AG08395 (cell line): ENCODE measurements around the gene HOXC13.
A peak's percentile ranks its signal among the peaks of the same experiment; 100 is the strongest.

Experiments
- DNase-seq: peaks from one replicate; pipeline ENCODE4 v3.0.0; 2012; ENCODE audit warnings: mixed read lengths, low spot score

Gene HOXC13

DNA sequence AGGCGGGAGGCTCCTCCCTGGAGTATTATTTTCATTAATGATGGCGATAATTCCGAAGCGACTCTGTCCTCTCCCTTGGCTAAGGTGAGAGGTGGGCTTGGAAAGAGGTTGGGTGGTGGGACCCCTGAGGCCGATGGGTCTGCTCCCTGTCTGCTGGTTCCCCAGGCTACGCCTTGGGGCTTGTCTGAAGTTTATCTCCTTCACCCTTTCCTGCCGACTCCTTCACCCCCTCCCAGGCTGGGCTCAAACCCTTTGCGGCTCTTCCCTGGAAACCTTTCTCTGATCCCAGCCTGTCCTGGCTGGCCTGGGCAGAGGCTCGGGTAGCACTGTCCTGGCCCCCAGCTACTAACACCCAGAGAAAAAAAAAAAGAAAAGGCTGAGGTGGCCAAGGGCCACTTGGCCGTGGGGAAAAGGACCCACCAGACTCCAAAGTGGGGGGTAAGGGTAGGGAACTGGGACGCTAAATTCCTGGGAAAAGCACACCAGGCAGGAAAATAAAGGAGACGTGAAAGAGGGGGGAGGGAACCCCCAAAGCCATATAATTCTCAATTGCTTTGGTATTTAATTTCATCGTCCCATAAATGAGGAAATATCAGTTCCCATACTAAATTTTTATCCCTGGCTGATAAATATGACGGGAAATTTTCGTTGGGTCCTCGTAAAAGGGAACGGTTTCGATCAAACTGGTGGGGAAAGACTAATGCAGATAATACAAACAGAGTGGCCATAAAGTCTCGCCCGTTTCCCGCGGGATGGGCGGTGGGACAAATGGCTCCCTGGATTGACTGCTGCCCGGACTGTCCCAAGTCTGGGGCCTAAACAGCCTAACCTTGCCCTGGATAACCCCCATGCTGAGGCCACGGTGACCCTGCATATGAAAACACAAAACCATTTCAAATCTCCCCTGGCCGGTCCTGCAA is 44.3 kb downstream of the HOXC13 start:
- no peak for DNase-seq

DNA sequence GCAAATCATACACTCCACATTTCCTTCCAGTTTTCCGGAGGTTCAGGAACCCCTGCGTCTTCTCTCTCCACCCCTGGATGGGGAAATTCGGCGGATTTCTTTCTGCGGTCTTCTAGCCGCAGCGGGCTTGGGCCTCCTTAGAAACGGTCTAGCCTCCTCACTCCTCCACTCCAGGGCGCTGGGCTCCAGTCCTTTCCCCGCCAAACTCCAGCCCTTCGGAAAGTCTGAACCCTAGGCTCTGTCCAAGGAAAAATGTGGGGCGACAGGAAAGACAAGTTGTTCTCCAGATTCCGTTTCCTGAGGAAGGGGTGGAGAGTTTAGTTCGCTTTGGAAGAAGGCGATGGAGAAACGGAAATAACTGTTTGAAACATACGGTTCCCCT is 44.9 kb downstream of the HOXC13 start:
- DNase-seq: no peak

DNA sequence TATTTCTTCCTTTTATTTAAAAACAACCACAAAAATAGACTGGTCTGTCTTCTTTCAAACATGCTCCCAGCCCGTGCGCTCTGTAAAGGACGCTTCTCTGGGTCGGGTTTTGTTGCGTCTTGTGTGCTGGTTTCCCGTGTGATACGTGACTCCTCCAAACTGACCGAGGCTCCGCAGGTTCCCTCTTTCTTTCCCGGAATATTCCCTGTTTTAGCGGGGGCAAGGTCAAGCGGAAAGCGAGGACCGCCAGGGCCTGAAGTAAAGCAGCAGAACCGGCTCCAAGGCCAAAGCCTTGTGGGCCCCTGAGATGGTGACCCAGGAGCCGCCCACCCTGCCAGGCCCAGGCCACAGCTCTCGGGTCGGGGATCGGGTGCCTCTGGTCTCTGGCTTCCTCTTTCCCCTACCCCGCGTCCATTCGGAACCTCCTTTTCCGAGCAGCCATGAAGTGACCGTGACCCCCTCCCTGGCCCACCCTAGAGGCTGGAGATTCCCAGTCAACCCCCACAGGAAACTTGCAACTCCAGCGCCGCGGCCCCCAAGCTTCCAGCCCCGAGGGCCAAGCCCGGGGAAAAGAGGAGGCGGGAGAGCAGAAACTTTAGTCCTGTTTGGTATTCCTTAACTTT is 45.4 kb downstream of the HOXC13 start:
- DNase-seq: no peak

DNA sequence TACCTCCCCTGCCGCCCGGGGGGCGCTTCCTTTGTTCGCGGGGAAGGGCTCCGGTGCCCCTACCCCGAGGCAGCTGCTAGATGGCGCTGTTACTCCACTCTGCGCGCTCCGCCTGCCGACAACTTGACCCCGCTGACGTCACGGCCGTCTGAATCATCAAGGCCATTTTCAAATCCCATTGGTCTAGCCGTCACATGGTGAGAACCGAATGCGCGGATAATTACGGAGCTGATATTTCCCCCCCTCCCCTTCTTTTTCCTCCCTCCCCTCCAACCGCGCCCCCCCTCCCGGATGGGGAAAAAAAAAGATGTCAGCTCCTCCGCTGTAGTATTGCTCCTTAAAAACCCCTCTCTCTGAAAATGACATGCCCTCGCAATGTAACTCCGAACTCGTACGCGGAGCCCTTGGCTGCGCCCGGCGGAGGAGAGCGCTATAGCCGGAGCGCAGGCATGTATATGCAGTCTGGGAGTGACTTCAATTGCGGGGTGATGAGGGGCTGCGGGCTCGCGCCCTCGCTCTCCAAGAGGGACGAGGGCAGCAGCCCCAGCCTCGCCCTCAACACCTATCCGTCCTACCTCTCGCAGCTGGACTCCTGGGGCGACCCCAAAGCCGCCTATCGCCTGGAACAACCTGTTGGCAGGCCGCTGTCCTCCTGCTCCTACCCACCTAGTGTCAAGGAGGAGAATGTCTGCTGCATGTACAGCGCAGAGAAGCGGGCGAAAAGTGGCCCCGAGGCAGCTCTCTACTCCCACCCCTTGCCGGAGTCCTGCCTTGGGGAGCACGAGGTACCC is 46.5 kb downstream of the HOXC13 start, which contains the start of gene HOXC10:
TSS of gene HOXC10 (plus strand) at position 246 of the 791 bp plus-strand sequence. CDS start at position 360, 114 bp downstream.
- DNase-seq: peak; percentile 92

DNA sequence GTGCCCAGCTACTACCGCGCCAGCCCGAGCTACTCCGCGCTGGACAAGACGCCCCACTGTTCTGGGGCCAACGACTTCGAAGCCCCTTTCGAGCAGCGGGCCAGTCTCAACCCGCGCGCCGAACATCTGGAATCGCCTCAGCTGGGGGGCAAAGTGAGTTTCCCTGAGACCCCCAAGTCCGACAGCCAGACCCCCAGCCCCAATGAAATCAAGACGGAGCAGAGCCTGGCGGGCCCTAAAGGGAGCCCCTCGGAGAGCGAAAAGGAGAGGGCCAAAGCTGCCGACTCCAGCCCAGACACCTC is 47.0 kb downstream of the HOXC13 start:
- DNase-seq: no peak

DNA sequence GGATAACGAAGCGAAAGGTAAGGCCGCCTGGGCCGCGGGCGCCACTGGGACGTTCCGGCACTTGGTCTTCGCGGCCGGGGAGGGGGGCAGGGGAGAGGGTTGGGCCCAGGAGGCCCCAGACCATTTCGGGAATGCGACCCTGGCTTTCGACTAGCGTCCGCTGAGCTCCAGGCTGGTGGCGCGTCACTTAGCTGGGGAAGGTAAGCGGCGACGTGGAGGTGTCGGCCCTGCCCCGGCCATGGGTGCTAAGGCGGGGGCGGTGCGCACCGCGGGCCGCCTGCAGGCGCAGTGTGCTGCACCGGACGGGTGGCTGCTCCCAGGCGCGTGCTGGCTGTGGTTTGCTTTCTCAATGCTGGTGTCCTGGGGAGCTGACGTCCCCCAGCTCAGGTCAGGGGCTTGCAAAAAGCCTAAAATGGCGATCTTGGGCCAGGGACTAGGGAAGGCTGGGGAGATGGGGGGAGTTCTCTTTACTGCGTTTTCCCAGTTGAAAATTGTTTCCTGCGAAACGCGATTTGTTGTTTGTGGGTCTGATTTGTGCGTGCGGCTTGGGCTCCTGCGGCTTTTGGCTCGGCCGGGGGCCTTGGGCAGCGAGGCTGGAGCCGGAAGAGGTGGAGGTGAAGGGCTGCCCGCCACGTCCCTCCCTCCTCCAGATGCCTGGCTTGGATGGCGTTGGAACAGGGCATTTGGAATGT is 47.5 kb downstream of the HOXC13 start:
- peak; percentile 47 for DNase-seq

DNA sequence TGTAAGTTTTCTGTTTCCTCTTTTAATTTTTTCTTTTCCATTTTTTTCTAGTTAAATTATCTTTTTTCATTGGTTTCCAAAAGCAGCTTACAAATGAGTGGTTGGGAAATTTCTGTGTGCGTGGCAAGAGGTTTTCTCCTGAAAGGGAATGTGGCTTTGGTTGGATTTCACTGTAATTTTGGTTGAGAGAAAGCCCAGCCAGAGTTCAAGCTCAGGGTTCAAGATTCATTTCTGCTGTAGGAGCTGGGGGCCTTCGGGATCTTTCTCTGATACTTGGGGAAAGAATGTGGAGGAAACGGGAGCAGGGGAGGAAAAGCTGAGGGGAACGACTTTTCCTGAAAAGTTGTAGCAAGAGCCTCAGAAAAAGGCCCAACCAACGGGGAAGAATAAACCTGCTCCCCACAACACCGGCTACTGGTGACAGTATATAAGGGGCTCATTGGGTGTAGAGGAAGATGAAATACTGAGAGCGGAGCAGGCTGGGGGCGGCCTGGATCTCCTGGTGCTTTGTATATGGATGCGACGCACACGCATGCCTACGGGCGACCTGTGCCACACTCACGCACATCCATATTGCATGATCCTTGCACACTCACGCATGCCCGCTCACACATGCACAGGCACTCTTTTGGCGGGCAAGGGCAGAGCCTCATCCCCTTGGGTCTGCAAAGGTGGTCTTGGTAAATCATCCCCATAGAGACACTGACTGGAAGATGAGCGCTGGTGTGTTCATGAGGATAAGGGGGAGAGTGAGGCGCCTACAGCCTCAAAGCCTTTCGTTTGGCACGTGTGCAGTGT is 48.3 kb downstream of the HOXC13 start:
- no peak for DNase-seq

DNA sequence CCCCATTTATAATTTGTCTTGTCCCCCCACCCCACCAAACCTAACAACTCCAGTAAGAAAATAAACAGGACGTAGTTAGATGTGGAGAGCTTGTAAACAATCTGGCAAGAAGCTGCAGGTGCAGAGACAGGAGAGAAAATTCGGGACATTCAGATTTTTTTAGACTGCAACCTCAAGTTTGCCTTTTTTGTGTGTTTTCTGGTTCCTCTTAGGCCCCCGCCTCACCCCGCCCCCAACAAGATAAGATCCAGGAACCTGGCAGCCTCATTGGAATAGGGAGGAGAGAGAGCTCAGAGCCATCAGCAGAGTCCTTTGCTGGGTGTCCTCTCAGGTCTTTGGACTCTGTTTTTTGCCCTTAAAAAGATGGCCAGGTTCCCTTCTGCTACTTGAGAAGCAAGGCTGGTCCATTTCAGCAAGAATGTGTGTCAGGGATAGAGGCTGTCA is 49.2 kb downstream of the HOXC13 start:
- DNase-seq: no peak

DNA sequence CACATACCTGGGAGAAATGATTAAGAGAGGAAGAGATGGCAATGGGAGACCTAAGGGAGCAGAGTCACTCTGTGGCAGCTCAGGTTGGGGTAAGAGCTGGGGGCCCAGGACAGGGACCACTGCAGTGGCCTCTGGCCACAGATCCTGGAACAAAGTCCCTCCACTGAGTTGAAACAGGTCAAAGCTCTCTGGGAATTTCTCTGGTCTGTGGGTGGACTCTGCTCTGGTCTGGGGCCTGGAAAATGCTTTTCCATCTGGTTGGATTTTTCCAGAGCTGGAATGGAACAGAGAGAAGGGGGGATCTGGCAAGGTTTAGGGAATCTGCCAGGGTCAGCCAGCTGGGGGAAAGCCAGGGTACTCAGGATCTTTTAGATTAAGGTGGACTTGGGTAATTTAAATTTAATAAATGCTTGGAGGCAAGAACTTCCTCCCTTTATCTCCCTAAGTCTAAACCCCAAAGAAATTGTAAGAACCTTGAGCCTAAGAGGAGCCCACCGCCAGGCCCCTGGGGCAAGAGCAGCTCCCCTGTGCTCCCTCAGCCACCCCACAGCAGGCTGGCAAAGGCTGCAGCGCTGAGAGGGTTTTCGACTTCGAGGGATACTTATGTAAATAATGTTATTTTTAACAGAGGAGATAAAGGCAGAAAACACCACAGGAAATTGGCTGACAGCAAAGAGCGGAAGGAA is 50.1 kb downstream of the HOXC13 start:
- DNase-seq: no peak

DNA sequence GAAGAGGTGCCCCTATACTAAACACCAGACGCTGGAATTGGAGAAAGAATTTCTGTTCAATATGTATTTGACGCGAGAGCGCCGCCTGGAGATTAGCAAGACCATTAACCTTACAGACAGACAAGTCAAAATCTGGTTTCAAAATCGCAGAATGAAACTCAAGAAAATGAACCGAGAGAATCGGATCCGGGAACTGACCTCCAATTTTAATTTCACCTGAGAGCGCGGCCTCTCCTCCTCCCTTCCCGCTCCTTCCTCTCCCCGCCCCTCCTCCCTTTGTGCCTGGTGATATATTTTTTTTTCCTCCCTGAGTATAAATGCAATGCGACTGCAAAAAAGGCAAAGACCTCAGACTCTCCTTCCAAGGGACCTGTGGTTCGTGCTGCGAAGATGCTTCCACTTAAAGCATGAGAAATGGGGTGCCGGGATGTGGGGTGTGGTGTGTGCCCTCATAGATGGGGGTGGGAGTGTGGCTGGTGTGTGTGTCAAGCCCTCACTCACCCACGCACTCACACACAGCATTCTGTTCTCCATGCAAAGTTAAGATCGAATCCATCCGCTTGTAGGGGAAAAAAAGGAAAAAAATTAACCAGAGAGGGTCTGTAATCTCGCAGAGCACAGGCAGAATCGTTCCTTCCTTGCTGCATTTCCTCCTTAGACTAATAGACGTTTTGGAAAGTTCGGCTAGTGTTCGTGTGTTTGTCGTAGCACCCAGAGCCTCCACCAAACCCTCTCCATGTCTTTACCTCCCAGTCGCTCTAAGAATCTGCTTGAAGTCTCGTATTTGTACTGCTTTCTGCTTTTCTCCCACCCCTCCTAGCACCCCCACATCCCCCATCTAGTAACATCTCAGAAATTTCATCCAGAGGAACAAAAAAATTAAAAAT is 50.8 kb downstream of the HOXC13 start:
- no peak for DNase-seq

DNA sequence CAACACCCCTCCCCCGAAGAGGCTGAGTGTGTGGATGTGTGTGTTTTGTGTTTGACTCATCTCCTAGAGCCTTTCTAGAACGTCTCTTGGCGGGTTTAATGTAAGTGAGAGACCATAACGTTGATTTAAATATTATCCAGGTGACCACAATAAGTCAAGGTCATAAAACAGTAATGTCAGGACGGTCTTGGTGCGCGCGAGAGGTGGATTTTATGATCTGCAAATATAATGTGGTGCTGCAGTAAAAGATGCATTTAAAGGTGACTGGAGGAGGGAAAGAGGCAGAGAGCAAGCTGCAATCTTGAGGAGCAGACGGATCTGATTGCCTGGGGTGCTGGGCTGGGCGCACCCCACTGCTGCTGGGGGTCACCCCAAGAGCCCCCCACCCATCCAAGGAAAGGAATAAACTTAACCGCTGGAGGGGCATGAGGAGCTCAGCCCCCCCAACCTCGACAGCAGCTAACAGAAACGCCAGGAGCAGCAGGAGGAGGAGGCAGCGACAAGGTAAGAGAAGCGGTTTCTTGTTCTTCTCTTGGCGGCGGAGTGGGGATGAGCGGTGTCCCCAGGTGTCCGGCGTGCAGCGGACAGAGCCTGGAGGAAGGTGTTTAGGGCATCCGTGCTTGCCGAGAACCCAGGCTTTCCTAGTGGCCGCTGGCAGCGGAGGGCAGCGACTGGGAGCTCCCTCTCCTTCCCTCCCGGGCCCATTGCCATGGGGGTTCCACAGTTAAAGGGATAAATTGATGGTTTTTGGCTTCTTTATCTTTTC is 51.9 kb downstream of the HOXC13 start:
- no peak for DNase-seq

DNA sequence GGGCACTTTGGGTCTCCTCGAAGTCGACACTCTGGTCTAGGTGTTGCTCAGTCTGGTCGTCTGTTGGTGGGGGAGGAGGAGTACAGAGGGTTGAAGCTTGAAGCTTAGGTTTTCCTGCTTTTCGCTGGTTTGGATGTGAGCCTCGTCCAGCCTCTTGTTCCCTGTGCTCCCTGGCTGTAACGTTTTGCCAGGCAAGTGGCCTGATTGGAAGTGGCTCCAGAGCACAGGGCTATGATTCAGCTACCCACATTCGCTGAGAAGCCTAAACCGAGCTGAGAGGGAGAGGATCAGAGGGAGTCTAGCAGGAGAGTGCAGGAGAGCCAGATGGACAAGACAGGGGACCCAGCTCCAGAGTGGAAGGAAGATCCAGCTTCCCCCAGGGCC is 52.4 kb downstream of the HOXC13 start:
- DNase-seq: peak; percentile 79

DNA sequence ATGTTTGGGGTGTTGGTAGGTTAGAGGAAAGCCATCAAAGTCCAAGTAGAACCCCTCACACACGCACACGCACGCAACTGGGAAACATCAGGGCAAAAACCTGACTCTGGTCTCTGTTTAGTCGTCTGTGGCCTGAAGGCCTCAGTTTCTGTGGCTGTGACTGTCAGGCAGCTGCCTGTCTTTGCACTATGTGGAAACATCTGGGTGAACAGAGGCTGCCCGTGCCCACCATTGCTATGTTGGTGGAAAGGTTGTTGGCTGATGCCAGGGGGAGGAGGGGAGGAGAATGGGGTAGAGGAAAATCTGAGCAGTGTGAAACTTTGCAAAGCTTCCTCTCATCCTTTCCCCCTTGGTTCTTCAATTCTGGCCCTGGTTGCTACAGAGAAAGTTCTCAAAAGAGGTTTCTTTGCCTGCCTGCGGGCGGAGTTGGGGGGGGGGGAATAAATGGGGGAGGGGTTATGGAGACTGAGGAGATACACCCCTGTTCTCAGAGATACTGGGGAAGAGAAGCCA is 53.8 kb downstream of the HOXC13 start:
- DNase-seq: no peak

DNA sequence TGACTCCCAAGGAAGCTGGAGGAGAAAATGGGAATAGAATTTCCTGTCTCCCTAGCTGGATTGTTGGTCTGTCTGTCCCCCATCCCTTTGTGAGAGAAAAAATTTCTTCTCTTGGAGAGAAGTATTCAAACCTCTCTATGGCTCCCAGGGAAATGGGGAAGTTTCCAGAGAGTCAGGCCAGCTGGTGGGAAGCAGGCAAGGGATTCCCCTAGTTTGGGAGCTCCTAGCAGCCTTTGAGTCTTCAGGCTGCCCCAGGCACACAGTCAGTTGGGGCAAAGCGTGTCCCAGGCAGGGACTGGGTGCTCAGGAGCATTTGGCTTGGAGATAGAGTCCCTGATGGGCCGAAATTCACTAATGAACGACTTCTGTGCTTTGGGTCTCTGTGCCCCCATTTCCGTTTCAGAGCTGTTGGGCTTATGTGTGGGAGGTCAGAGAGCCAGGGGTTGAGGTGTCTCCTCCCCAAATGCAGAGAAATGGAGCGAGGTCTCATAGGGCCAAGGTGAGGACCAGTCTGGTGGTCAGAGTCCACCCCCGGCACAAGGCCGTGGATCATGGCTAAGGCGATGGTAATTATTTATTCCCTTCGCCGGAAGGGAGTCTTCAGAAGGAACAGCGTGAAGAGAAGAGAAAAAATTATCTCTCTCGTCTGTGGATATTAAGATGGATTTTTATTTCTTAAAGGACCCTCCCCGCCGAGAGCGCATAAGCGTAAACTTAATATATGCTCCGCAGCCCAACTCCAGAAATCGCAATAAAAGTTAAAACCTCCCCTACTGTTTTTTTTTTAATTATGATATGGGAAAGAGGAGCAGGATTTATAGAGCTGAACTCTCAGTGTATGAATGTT is 54.8 kb downstream of the HOXC13 start:
- DNase-seq: no peak

DNA sequence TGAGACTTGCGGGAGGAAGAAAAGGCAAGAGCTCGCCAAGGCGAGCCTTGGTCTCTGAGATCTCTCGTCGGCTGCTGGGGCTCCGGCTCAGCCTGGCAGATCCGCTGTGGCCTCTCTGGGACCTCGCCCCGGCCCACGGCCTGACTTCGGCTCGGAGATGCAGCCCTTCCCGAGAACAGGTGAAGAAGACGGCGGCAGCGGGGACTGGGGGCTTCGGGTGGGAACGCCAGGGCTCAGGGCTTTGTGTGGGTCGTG is 55.3 kb downstream of the HOXC13 start:
- no peak for DNase-seq

DNA sequence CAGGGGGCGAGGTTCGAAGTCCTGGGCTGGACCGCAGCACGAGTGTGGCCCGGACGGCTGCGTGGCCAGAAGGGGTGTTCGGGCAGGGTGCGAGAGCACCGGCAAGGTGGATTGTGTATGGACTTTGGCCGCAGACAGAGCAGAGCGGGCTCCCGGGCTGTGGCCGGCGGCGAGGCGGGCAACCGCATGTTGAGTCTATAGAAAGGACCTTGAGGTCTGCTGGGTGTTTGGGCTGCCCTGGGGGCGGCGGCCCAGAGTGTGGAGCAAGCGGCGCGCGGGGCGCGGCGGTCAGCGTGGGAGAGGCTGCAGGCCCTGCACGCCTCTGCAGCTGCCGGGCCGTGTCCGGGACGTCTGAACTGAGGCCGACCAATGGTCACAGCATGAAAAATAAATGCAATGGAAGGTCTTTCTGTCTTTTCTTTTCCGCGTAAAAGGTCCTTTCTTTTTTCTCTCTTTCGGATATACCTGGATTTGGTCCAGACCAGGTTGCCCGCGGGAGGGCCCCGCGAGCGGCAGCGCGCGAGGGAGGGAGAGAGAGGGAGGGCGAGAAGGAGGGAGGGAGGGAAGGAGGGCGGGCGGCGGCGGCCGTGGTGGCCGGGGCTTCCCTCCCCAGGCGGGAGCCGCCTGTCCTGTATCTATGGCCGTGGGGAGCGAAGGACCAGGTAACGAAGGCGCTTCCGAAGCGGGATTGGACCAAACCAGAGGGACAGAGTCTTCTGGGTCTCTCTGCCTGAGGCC is 55.8 kb downstream of the HOXC13 start:
- DNase-seq: no peak

DNA sequence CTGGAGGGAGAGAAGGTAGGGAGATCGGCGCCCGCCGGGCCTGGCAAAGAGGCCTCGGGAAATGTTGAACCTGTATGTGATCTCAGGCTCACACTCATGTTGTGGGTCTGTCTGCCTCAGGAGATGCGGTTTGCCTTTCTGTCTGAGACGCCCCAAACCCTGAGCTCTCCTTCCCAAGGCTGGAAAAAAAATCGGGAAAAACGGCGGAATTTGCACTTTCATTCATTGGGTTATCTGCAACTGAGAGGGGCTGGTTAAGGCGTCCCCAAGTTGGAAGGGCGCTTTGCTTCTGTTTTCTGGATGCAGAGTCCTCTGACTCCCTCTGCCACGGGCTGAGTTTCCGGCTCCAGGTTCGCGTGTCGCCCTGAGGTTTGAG is 56.4 kb downstream of the HOXC13 start:
- DNase-seq: no peak
